GM21529 (cell line): Measurements from ENCODE around the gene SCARB1.
A peak's percentile ranks its signal among the peaks of the same experiment; 100 is the strongest.
"Not testable (repeated sequence)": the region's sequence is repeated elsewhere in the genome, so short reads cannot be mapped to it uniquely, and the experiment has no call there.

Source experiments
- ATAC-seq: cut with Tn5 transposase; IDR thresholded peaks from one replicate; pipeline ENCODE4 v1.9.1; 2021; ENCODE audit not compliant: unreplicated experiment

SCARB1 gene

GRCh38 chr12:124884587-124885438 lies 21.1 kb upstream of the SCARB1 start:
- peak; percentile 94 for ATAC-seq

GRCh38 chr12:124883263-124884130 lies 19.8 kb upstream of the SCARB1 start:
- ATAC-seq = no peak

- ATAC-seq = no peak
Measured at GRCh38 chr12:124881123-124881522, 17.5 kb upstream of the SCARB1 start.

GRCh38 chr12:124880335-124880734 lies 16.7 kb upstream of the SCARB1 start:
- ATAC-seq = not testable (repeated sequence)

- ATAC-seq = no peak
Measured at GRCh38 chr12:124878795-124879516, 15.3 kb upstream of the SCARB1 start.

- ATAC-seq = no peak
Measured at GRCh38 chr12:124877423-124877822, 13.8 kb upstream of the SCARB1 start.

- ATAC-seq = no peak
Measured at GRCh38 chr12:124876171-124876570, 12.5 kb upstream of the SCARB1 start.

GRCh38 chr12:124875803-124876132 lies 12.1 kb upstream of the SCARB1 start:
- ATAC-seq = no peak

- ATAC-seq = no peak
Measured at GRCh38 chr12:124874988-124875802, 11.5 kb upstream of the SCARB1 start.

GRCh38 chr12:124874188-124874587 lies 10.5 kb upstream of the SCARB1 start:
- ATAC-seq = no peak

GRCh38 chr12:124872068-124872719 lies 8.5 kb upstream of the SCARB1 start:
- no peak for ATAC-seq

GRCh38 chr12:124871297-124871696 lies 7.6 kb upstream of the SCARB1 start:
- no peak for ATAC-seq

- no peak for ATAC-seq
Measured at GRCh38 chr12:124870515-124870914, 6.9 kb upstream of the SCARB1 start.

GRCh38 chr12:124869059-124869665 lies 5.5 kb upstream of the SCARB1 start:
- ATAC-seq = no peak

- no peak for ATAC-seq
Measured at GRCh38 chr12:124868252-124869058, 4.8 kb upstream of the SCARB1 start.

GRCh38 chr12:124867401-124867930 lies 3.8 kb upstream of the SCARB1 start:
- ATAC-seq = no peak

- ATAC-seq = no peak
Measured at GRCh38 chr12:124866883-124867400, 3.3 kb upstream of the SCARB1 start.

- no peak for ATAC-seq
Measured at GRCh38 chr12:124866195-124866882, 2.7 kb upstream of the SCARB1 start.
